HepG2 (cell line): ENCODE results near the gene CTRL. TPM values are rescaled to one million over a fixed set of nuclear protein-coding genes. Genes with fewer than 3 reads are reported as not detected.
A peak's percentile ranks its signal among the peaks of the same experiment; 100 is the strongest.

Source experiments
- ATF7 ChIP-seq, 2 experiments: fragments of 450-650 bp in 1 of 2; sonication (generic) in 1 of 2; formaldehyde crosslinking in 1 of 2; IDR thresholded peaks; 2 replicates each; pipeline versions ENCODE4 v1.4.0 to v1.6.1; 2016 to 2020; ENCODE audit warnings: antibody characterized with exemption in 1 of 2, mild to moderate bottlenecking in 1 of 2, missing genetic modification reagents in 1 of 2
- CREB3 ChIP-seq: sonication (generic); formaldehyde crosslinking; IDR thresholded peaks from 2 replicates; pipeline ENCODE4 v1.5.0; 2020; ENCODE audit warnings: missing genetic modification reagents
- DNMT3B ChIP-seq: conservative IDR thresholded peaks from 2 replicates; pipeline ENCODE4 v1.6.1; 2016; ENCODE audit warnings: missing biosample characterization, control low read depth
- FOXC1 ChIP-seq: sonication (generic); formaldehyde crosslinking; IDR thresholded peaks from 2 replicates; pipeline ENCODE4 v1.8.0; 2022; ENCODE audit warnings: mild to moderate bottlenecking, missing genetic modification reagents, borderline replicate concordance
- FOXP4 ChIP-seq: sonication (generic); formaldehyde crosslinking; IDR thresholded peaks from 2 replicates; pipeline ENCODE4 v1.4.0; 2020; ENCODE audit warnings: missing genetic modification reagents
- HNF4G ChIP-seq, 2 experiments: sonication (generic) in 1 of 2; formaldehyde crosslinking in 1 of 2; IDR thresholded peaks; 2 replicates each; pipeline versions ENCODE4 v1.4.0 to v1.6.1; 2011 to 2020; ENCODE audit warnings: borderline replicate concordance in 2 of 2, low read depth in 2 of 2, mild to moderate bottlenecking in 2 of 2, low read length in 1 of 2, missing genetic modification reagents in 1 of 2, moderate library complexity in 1 of 2
- HNRNPLL ChIP-seq: fragments of 200-400 bp; formaldehyde crosslinking; IDR thresholded peaks from 2 replicates; pipeline ENCODE4 v1.6.1; 2017; ENCODE audit warnings: mild to moderate bottlenecking, low read depth, low read length; ENCODE audit not compliant: poor library complexity, severe bottlenecking
- NFIC ChIP-seq: IDR thresholded peaks from 2 replicates; pipeline ENCODE4 v1.6.1; 2012; ENCODE audit warnings: mild to moderate bottlenecking, low read length, inconsistent platforms
- RBFOX2 ChIP-seq: fragments of 200-400 bp; formaldehyde crosslinking; IDR thresholded peaks from 2 replicates; pipeline ENCODE4 v1.6.1; 2017; ENCODE audit warnings: low read depth, mild to moderate bottlenecking, low read length
- RXRB ChIP-seq: IDR thresholded peaks from 2 replicates; pipeline ENCODE4 v1.6.1; 2016; ENCODE audit warnings: borderline replicate concordance, missing genetic modification reagents, missing compliant biosample characterization
- SMAD3 ChIP-seq: sonication (generic); formaldehyde crosslinking; IDR thresholded peaks from 2 replicates; pipeline ENCODE4 v1.4.0; 2020; ENCODE audit warnings: missing genetic modification reagents
- SMYD3 ChIP-seq: sonication (generic); formaldehyde crosslinking; IDR thresholded peaks from 2 replicates; pipeline ENCODE4 v1.8.1; 2023; ENCODE audit warnings: mild to moderate bottlenecking, missing genetic modification reagents
- SNAI1 ChIP-seq: sonication (generic); formaldehyde crosslinking; IDR thresholded peaks from 2 replicates; pipeline ENCODE4 v1.5.0; 2020; ENCODE audit warnings: mild to moderate bottlenecking, missing genetic modification reagents, borderline replicate concordance
- XBP1 ChIP-seq: sonication (generic); formaldehyde crosslinking; IDR thresholded peaks from 2 replicates; pipeline ENCODE4 v1.5.0; 2020; ENCODE audit warnings: missing genetic modification reagents
- ZNF12 ChIP-seq: sonication (generic); formaldehyde crosslinking; IDR thresholded peaks from 2 replicates; pipeline ENCODE4 v1.5.0; 2020; ENCODE audit warnings: missing genetic modification reagents
- ZNF225 ChIP-seq: sonication (generic); formaldehyde crosslinking; IDR thresholded peaks from 2 replicates; pipeline ENCODE4 v1.4.0; 2020; ENCODE audit warnings: mild to moderate bottlenecking, missing genetic modification reagents
- ZNF687 ChIP-seq: sonication (generic); formaldehyde crosslinking; IDR thresholded peaks from 2 replicates; pipeline ENCODE4 v1.5.1; 2020; ENCODE audit warnings: mild to moderate bottlenecking, missing genetic modification reagents, moderate library complexity
- ZNF710 ChIP-seq: sonication (generic); formaldehyde crosslinking; IDR thresholded peaks from 2 replicates; pipeline ENCODE4 v1.5.0; 2020; ENCODE audit warnings: mild to moderate bottlenecking, missing genetic modification reagents, borderline replicate concordance
- polyA plus RNA-seq, 8 experiments: library from polyadenylated mRNA; depleted of rRNA in 3 of 8; stranded (reverse) in 7 of 8; unstranded in 1 of 8; fragments of >200 nt; fragmentation: Illumina TruSeq in 4 of 8; extraction: Trizol in 4 of 8; gene quantifications; 2 replicates each; pipeline versions ENCODE4 v1.2.1 to v1.2.3, GENCODE V29; 2011 to 2016; ENCODE audit warnings: low read depth in 4 of 8, missing spikeins in 1 of 8, mixed read lengths in 1 of 8; ENCODE audit not compliant: insufficient read depth in 1 of 8
- total RNA-seq, 5 experiments: library from RNA; depleted of rRNA; stranded (reverse); fragments of >200 nt; fragmentation: Illumina TruSeq; extraction: Trizol; gene quantifications; 2 replicates each; pipeline ENCODE4 v1.2.3, GENCODE V29; 2016; ENCODE audit warnings: low read depth in 1 of 5

The CTRL gene
- total and polyA plus RNA-seq, 2 of the 13 experiments (the other 11 are each of a cell fraction or from before 2014, with no cell fraction given), result 1.9 to 2.7 TPM

- TF ChIP-seq CREB3 (CRISPR knock-in tag) (peak; percentile 66; the same call in 1 of the 2 replicates), HNF4G (IDR thresholded peaks at IDR 0.05; ENCODE audit: borderline replicate concordance, low read depth, low read length) (0 out of 2 replicates have a peak, but pooled peaks have one; percentile 5), HNF4G (CRISPR knock-in tag; IDR thresholded peaks at IDR 0.05; ENCODE audit: borderline replicate concordance, low read depth) (peak; percentile 11; the same call in 1 of the 2 replicates), ATF7 (IDR thresholded peaks at IDR 0.05) (no peak), ATF7 (CRISPR knock-in tag; IDR thresholded peaks at IDR 0.05) (no peak), ZNF710 (CRISPR knock-in tag) (no peak; the same call in 1 of the 2 replicates), NFIC (no peak), RBFOX2 (peak; percentile 39; the same call in 1 of the 2 replicates), XBP1 (CRISPR knock-in tag) (no peak), SNAI1 (0 out of 2 replicates have a peak, but pooled peaks have one; percentile 17), SMYD3 (CRISPR knock-in tag) (peak; percentile 69; the same call in 1 of the 2 replicates), ZNF687 (CRISPR knock-in tag) (no peak; the same call in 1 of the 2 replicates), RXRB (no peak), FOXC1 (CRISPR knock-in tag) (peak; percentile 49; the same call in 1 of the 2 replicates), DNMT3B (CRISPR knock-in tag) (no peak), ZNF12 (CRISPR knock-in tag) (no peak), SMAD3 (CRISPR knock-in tag) (0 out of 2 replicates have a peak, but pooled peaks have one; percentile 9), FOXP4 (CRISPR knock-in tag) (no peak), HNRNPLL (peak; percentile 16), ZNF225 (peak; percentile 26)
These were observed 4.6 kb upstream of the CTRL start, which contains the start of gene PSMB10 (continued) for GRCh38 chr16:67936124-67936879.
